H1 (cell line): ENCODE measurements around the gene ZNF536. TPM values are rescaled to one million over a fixed set of nuclear protein-coding genes. Genes with fewer than 3 reads are reported as not detected.

Experiments
- CTCF ChIA-PET: fragments of 300-600 bp; sonication (Branson Sonifier 250); formaldehyde crosslinking; loops from one replicate; lab custom pipeline; 2021; ENCODE audit not compliant: partially characterized antibody; lab: Charles Lee
- POLR2A ChIA-PET: fragments of 300-600 bp; sonication (Branson Sonifier 250); formaldehyde crosslinking; loops from one replicate; lab custom pipeline; 2021; ENCODE audit warnings: inconsistent platforms; ENCODE audit not compliant: partially characterized antibody; lab: Charles Lee
- DNase-seq, 2 experiments: peaks; one replicate each; pipeline versions ENCODE4 v3.0.0 to v3.0.0-alpha.2; 2010 to 2022; ENCODE audit warnings: low spot score in 2 of 2, low read depth in 1 of 2, mixed read lengths in 1 of 2
- FAIRE-seq: peaks from 2 replicates; lab custom pipeline; 2011; peaks lifted over from hg19 to GRCh38; lab: Jason Lieb, UNC
- H2AFZ ChIP-seq: 2 replicates; pipeline ENCODE4 v1.8.1; 2012; ENCODE audit warnings: low read length, inconsistent platforms
- H2AK5ac ChIP-seq: 2 replicates; pipeline ENCODE4 v1.6.1; 2013; ENCODE audit warnings: low read depth, low read length
- H2BK120ac ChIP-seq: replicated peaks from 2 replicates; pipeline ENCODE3; 2013; ENCODE audit warnings: low read depth, low read length, inconsistent platforms
- H2BK12ac ChIP-seq: 2 replicates; pipeline ENCODE4 v1.6.1; 2013; ENCODE audit warnings: low read depth, low read length
- H2BK15ac ChIP-seq: 2 replicates; pipeline ENCODE4 v1.6.1; 2013; ENCODE audit warnings: low read length
- H2BK20ac ChIP-seq: 2 replicates; pipeline ENCODE4 v1.6.1; 2013; ENCODE audit warnings: low read length
- H2BK5ac ChIP-seq: 2 replicates; pipeline ENCODE4 v1.6.1; 2013; ENCODE audit warnings: low read depth, low read length
- H3K14ac ChIP-seq: 2 replicates; pipeline ENCODE4 v1.6.1; 2013; ENCODE audit warnings: inconsistent platforms; ENCODE audit not compliant: insufficient read length
- H3K18ac ChIP-seq: 2 replicates; pipeline ENCODE4 v1.6.1; 2013; ENCODE audit warnings: low read length; ENCODE audit errors: extremely low read depth
- H3K23ac ChIP-seq: 2 replicates; pipeline ENCODE4 v1.6.1; 2013; ENCODE audit warnings: inconsistent platforms; ENCODE audit not compliant: insufficient read length
- H3K23me2 ChIP-seq: 2 replicates; pipeline ENCODE4 v1.6.1; 2013; ENCODE audit warnings: low read depth, low read length
- H3K27ac ChIP-seq: 2 replicates; pipeline ENCODE4 v1.6.1; 2011; ENCODE audit warnings: low read depth, low read length, inconsistent platforms
- H3K27me3 ChIP-seq, 4 experiments: replicated peaks in 1 of 4; 1 replicate in 1 of 4; 2 replicates in 3 of 4; pipeline versions ENCODE4 v1.6.1 to v1.8.1; 2011 to 2013; ENCODE audit warnings: low read length in 3 of 4, mild to moderate bottlenecking in 3 of 4, inconsistent platforms in 2 of 4, mixed read lengths in 2 of 4, moderate library complexity in 1 of 4; ENCODE audit not compliant: control insufficient read depth in 3 of 4, insufficient read depth in 3 of 4; ENCODE audit errors: extremely low read depth in 1 of 4
- H3K36me3 ChIP-seq, 4 experiments: 2 replicates each; pipeline versions ENCODE4 v1.6.1 to v1.8.1; 2011 to 2013; ENCODE audit warnings: mild to moderate bottlenecking in 4 of 4, low read length in 3 of 4, moderate library complexity in 2 of 4, control low read depth in 1 of 4, inconsistent platforms in 1 of 4; ENCODE audit not compliant: insufficient read depth in 4 of 4, control insufficient read depth in 2 of 4
- H3K4ac ChIP-seq: replicated peaks from 2 replicates; pipeline ENCODE3; 2013; ENCODE audit warnings: low read length, low read depth, mixed read lengths, inconsistent platforms; ENCODE audit not compliant: insufficient read length
- H3K4me1 ChIP-seq, 4 experiments: replicated peaks in 1 of 4; 1 replicate in 1 of 4; 2 replicates in 3 of 4; pipeline versions ENCODE4 v1.6.1 to v1.8.1; 2011 to 2013; ENCODE audit warnings: low read length in 3 of 4, inconsistent platforms in 2 of 4, mixed read lengths in 1 of 4; ENCODE audit not compliant: insufficient read depth in 4 of 4, control insufficient read depth in 3 of 4
- H3K4me2 ChIP-seq, 2 experiments: 2 replicates each; pipeline versions ENCODE4 v1.6.1 to v1.8.1; 2011 to 2013; ENCODE audit warnings: low read depth in 2 of 2, low read length in 2 of 2, control low read depth in 1 of 2, inconsistent platforms in 1 of 2, mild to moderate bottlenecking in 1 of 2; ENCODE audit not compliant: insufficient read depth in 1 of 2
- H3K4me3 ChIP-seq, 4 experiments: fragments of 200-600, 300-600 bp in 1 of 4; sonication (generic), shearing (Covaris generic), sonication (Bioruptor Twin) in 1 of 4; 2 replicates each; pipeline versions ENCODE4 v1.5.1 to v1.8.1; 2011 to 2016; ENCODE audit warnings: low read length in 4 of 4, low read depth in 3 of 4, control low read depth in 2 of 4, inconsistent platforms in 2 of 4, mild to moderate bottlenecking in 2 of 4, mixed read lengths in 1 of 4, moderate library complexity in 1 of 4; ENCODE audit not compliant: insufficient read depth in 2 of 4; ENCODE audit errors: extremely low read depth in 1 of 4
- H3K56ac ChIP-seq: replicated peaks from 2 replicates; pipeline ENCODE3; 2013; ENCODE audit warnings: low read depth, mild to moderate bottlenecking, mixed read lengths, low read length, inconsistent platforms; ENCODE audit not compliant: insufficient read length
- H3K79me1 ChIP-seq: 2 replicates; pipeline ENCODE4 v1.6.1; 2013; ENCODE audit warnings: low read depth, low read length, control low read depth
- H3K79me2 ChIP-seq, 2 experiments: 2 replicates each; pipeline versions ENCODE4 v1.6.1 to v1.8.1; 2012 to 2013; ENCODE audit warnings: low read length in 2 of 2, mild to moderate bottlenecking in 2 of 2, inconsistent platforms in 1 of 2; ENCODE audit not compliant: insufficient read depth in 2 of 2, control insufficient read depth in 1 of 2
- H3K9ac ChIP-seq, 4 experiments: replicated peaks in 1 of 4; 1 replicate in 1 of 4; 2 replicates in 3 of 4; pipeline versions ENCODE4 v1.6.1 to v1.8.1; 2011 to 2013; ENCODE audit warnings: low read depth in 3 of 4, low read length in 3 of 4, control low read depth in 2 of 4, mild to moderate bottlenecking in 2 of 4, moderate library complexity in 2 of 4, inconsistent platforms in 1 of 4; ENCODE audit errors: extremely low read depth in 1 of 4
- H3K9me3 ChIP-seq, 2 experiments: 2 replicates each; pipeline versions ENCODE4 v1.6.1 to v1.8.1; 2012 to 2013; ENCODE audit warnings: mild to moderate bottlenecking in 2 of 2, moderate library complexity in 2 of 2, control low read depth in 1 of 2, inconsistent platforms in 1 of 2, low read depth in 1 of 2, low read length in 1 of 2, mixed read lengths in 1 of 2; ENCODE audit not compliant: insufficient read depth in 2 of 2
- H4K20me1 ChIP-seq, 2 experiments: replicated peaks in 1 of 2; 2 replicates each; pipeline versions ENCODE3 to v1.8.1; 2011 to 2013; ENCODE audit warnings: inconsistent platforms in 2 of 2, low read length in 2 of 2, mild to moderate bottlenecking in 1 of 2; ENCODE audit not compliant: insufficient read depth in 2 of 2, control insufficient read depth in 1 of 2
- H4K5ac ChIP-seq: 2 replicates; pipeline ENCODE4 v1.6.1; 2013; ENCODE audit warnings: low read length, low read depth, mixed read lengths, inconsistent platforms; ENCODE audit not compliant: insufficient read length
- H4K8ac ChIP-seq: 2 replicates; pipeline ENCODE4 v1.8.0; 2013; ENCODE audit warnings: mild to moderate bottlenecking, moderate library complexity, low read length, inconsistent platforms; ENCODE audit not compliant: insufficient read depth; ENCODE audit errors: extremely low read depth
- H4K91ac ChIP-seq: replicated peaks from 2 replicates; pipeline ENCODE3; 2013; ENCODE audit warnings: low read length, mixed read lengths, inconsistent platforms; ENCODE audit not compliant: insufficient read length
- ATF3 ChIP-seq: IDR thresholded peaks from 2 replicates; pipeline ENCODE4 v1.6.1; 2011; ENCODE audit warnings: low read depth, mild to moderate bottlenecking, low read length; ENCODE audit not compliant: insufficient read depth
- BCL11A ChIP-seq, 2 experiments: IDR thresholded peaks; one replicate each; pipeline ENCODE4 v1.6.1; 2011; ENCODE audit warnings: low read depth in 2 of 2, low read length in 2 of 2, mild to moderate bottlenecking in 2 of 2
- CEBPB ChIP-seq: IDR thresholded peaks from 2 replicates; pipeline ENCODE4 v1.6.1; 2012; ENCODE audit warnings: low read depth, low read length
- EP300 ChIP-seq, 2 experiments: IDR thresholded peaks; 1 replicate in 1 of 2; 2 replicates in 1 of 2; pipeline ENCODE4 v1.6.1; 2011 to 2012; ENCODE audit warnings: low read depth in 2 of 2, low read length in 2 of 2, mild to moderate bottlenecking in 2 of 2, borderline replicate concordance in 1 of 2, inconsistent platforms in 1 of 2, moderate library complexity in 1 of 2
- HDAC2 ChIP-seq, 2 experiments: fragments of 300-600 bp in 1 of 2; sonication (generic) in 1 of 2; IDR thresholded peaks; 2 replicates each; pipeline ENCODE4 v1.6.1; 2011 to 2012; ENCODE audit warnings: low read depth in 2 of 2, low read length in 2 of 2, mild to moderate bottlenecking in 2 of 2, moderate library complexity in 2 of 2, borderline replicate concordance in 1 of 2, inconsistent platforms in 1 of 2
- JUN ChIP-seq: IDR thresholded peaks from 2 replicates; pipeline ENCODE4 v1.6.1; 2011; ENCODE audit warnings: low read depth, mild to moderate bottlenecking, improper control_type of control experiment, low read length
- RBBP5 ChIP-seq: IDR thresholded peaks from 2 replicates; pipeline ENCODE4 v1.7.1; 2012; ENCODE audit warnings: low read depth, mild to moderate bottlenecking, inconsistent platforms, low read length, moderate library complexity, borderline replicate concordance
- RXRA ChIP-seq: IDR thresholded peaks from 2 replicates; pipeline ENCODE4 v1.6.1; 2011; ENCODE audit warnings: low read depth, mild to moderate bottlenecking, low read length, moderate library complexity; ENCODE audit not compliant: insufficient read depth
- SIRT6 ChIP-seq: IDR thresholded peaks from one replicate; pipeline ENCODE4 v1.7.1; 2012; ENCODE audit warnings: low read length, inconsistent platforms
- SRF ChIP-seq: IDR thresholded peaks from 2 replicates; pipeline ENCODE4 v1.6.1; 2011; ENCODE audit warnings: mild to moderate bottlenecking, low read depth, low read length, moderate library complexity
- SUZ12 ChIP-seq: fragments of 200-600 bp; sonication (generic); IDR thresholded peaks from 2 replicates; pipeline ENCODE4 v1.6.1; 2012; ENCODE audit warnings: mild to moderate bottlenecking, inconsistent platforms, low read length, moderate library complexity, mixed read lengths
- WGBS, 2 experiments: shearing (Covaris generic) in 1 of 2; methylation state at CpG; one replicate each; pipeline versions ENCODE4 v1.1.6 to v1.1.7; 2013 to 2015; ENCODE audit warnings: low lambda C conversion rate in 2 of 2, mixed read lengths in 2 of 2, inconsistent platforms in 1 of 2, low coverage in 1 of 2, missing lambda C conversion rate in 1 of 2; ENCODE audit not compliant: insufficient replicate concordance in 2 of 2, insufficient coverage in 1 of 2, insufficient read length in 1 of 2; ENCODE audit errors: extremely low coverage in 1 of 2, missing lambda C conversion rate in 1 of 2; 5-methylcytosine and 5-hydroxymethylcytosine counted together
- polyA plus RNA-seq, 7 experiments: library from polyadenylated mRNA; depleted of rRNA in 3 of 7; stranded (reverse) in 5 of 7; unstranded in 2 of 7; fragments of >200 nt in 5 of 7; fragments of 200-250 nt in 2 of 7; gene quantifications; 1 replicate in 5 of 7; 2 replicates in 1 of 7; 4 replicates in 1 of 7; pipeline versions ENCODE4 v1.2.1 to v1.2.3, GENCODE V29; 2011 to 2013; ENCODE audit warnings: missing spikeins in 2 of 7, mixed read lengths in 2 of 7
- total RNA-seq: library from RNA; stranded (reverse); fragmentation: NEBNext Ultra II Directional; extraction: Animal tissue kit (Norgen Biotek cat#: 25700); gene quantifications from 2 replicates; pipeline ENCODE4 v1.2.1, GENCODE V29; 2021

Gene ZNF536
- total and polyA plus RNA-seq, 2 of the 8 experiments (the other 6 are each of a cell fraction or from before 2014, with no cell fraction given) = 0.09 to 0.11 TPM

- no peak overlapping the region for H4K8ac ChIP-seq
- H4K20me1 ChIP-seq = peaks cover 0 to 5% of the 10 kb centered on the region in 2 experiments
- H3K4me2 ChIP-seq = no peak overlapping the region
- no peak overlapping the region for H2BK5ac ChIP-seq
- H3K9me3 ChIP-seq = no peaks in the 10 kb centered on the region; a peak in 1 of 4 replicates
- H4K5ac ChIP-seq = no peak overlapping the region
- CTCF ChIA-PET = interaction anchor here (0.9 kb wide), 1 partner anchor 9 kb away, joined by 3 read pairs; no protein-coding TSS in a partner anchor
- H3K56ac ChIP-seq = no peak overlapping the region
- WGBS, 2 experiments = 98% methylated on average over 5 of the region's 6 CpGs; no CpG with 5 or more reads in 1 of the 2 experiments
- H2BK120ac ChIP-seq = no peak overlapping the region
- H2BK20ac ChIP-seq = no peak overlapping the region
- no peaks in the 10 kb centered on the region for H3K27me3 ChIP-seq
- H3K23ac ChIP-seq = no peak overlapping the region
- H3K79me2 ChIP-seq = no peaks in the 10 kb centered on the region; a peak in 1 of 4 replicates
- no peak overlapping the region for H3K27ac ChIP-seq
- FAIRE-seq (no peak), DNase-seq (peak in 1 of 2 experiments; percentile 6)
- no peaks in the 10 kb centered on the region for H3K79me1 ChIP-seq
- no peak overlapping the region for H2AK5ac ChIP-seq
- POLR2A ChIA-PET = no interaction called here
- no peaks in the 10 kb centered on the region for H3K36me3 ChIP-seq
- H3K4ac ChIP-seq = no peak overlapping the region
- H2BK15ac ChIP-seq = no peak overlapping the region
- no peak overlapping the region for H2BK12ac ChIP-seq
- H3K14ac ChIP-seq = no peak overlapping the region
- H3K23me2 ChIP-seq = peaks cover 8% of the 10 kb centered on the region; the same call in 1 of the 2 replicates
- H3K4me1 ChIP-seq = no peaks in the 10 kb centered on the region
- no peak overlapping the region for H3K18ac ChIP-seq
- no peak overlapping the region for H2AFZ ChIP-seq
- H3K9ac ChIP-seq = no peak overlapping the region
- H4K91ac ChIP-seq = no peak overlapping the region
- no peak overlapping the region for H3K4me3 ChIP-seq
- TF ChIP-seq BCL11A (IDR thresholded peaks at IDR 0.05; ENCODE audit: low read depth in 2 of 2, low read length in 2 of 2) = no peak
- TF ChIP-seq SRF = no peak
- no peak for TF ChIP-seq RXRA
- TF ChIP-seq EP300 (IDR thresholded peaks at IDR 0.05; ENCODE audit: borderline replicate concordance in 1 of 2, low read depth in 2 of 2, low read length in 2 of 2) = no peak
- no peak for TF ChIP-seq RBBP5
- no peak for TF ChIP-seq SUZ12
- TF ChIP-seq CEBPB = no peak
- no peak for TF ChIP-seq ATF3
- no peak for TF ChIP-seq JUN
- no peak for TF ChIP-seq SIRT6
- no peak for TF ChIP-seq HDAC2 (IDR thresholded peaks at IDR 0.05; ENCODE audit: borderline replicate concordance in 1 of 2, low read depth in 2 of 2, low read length in 2 of 2)
These were observed 58.1 kb downstream of the ZNF536 start for GRCh38 chr19:30430206-30430734.
